Neural cell (in vitro differentiated cells): Measurements from ENCODE around the gene RASL11A. TPM values are rescaled to one million over a fixed set of nuclear protein-coding genes. Genes with fewer than 3 reads are reported as not detected.

Source experiments
- H2AFZ ChIP-seq: fragments of 200-600, 300-800 bp; sonication (generic), shearing (Covaris generic); 2 replicates; pipeline ENCODE4 v1.6.0; 2014; ENCODE audit warnings: low read depth, mild to moderate bottlenecking, antibody characterized with exemption, low read length, moderate library complexity
- H3F3A ChIP-seq: fragments of 200-600 bp; shearing (Covaris generic); 2 replicates; pipeline ENCODE4 v1.6.1; 2016; ENCODE audit warnings: mild to moderate bottlenecking, moderate library complexity, mixed read lengths, antibody characterized with exemption, low read length; ENCODE audit not compliant: insufficient read depth, poor library complexity, severe bottlenecking
- H3K27ac ChIP-seq: fragments of 200-600, 300-800 bp; sonication (generic), shearing (Covaris generic); 2 replicates; pipeline ENCODE4 v1.5.1; 2014; ENCODE audit warnings: mild to moderate bottlenecking, low read length, moderate library complexity
- H3K27me3 ChIP-seq: fragments of 300-800, 200-600 bp; sonication (generic), shearing (Covaris generic); 2 replicates; pipeline ENCODE4 v1.6.0; 2014; ENCODE audit warnings: mild to moderate bottlenecking, low read depth, low read length, moderate library complexity; ENCODE audit not compliant: insufficient read depth
- H3K36me3 ChIP-seq: fragments of 300-800, 200-600 bp; sonication (generic), shearing (Covaris generic); 2 replicates; pipeline ENCODE4 v1.5.1; 2014; ENCODE audit warnings: mild to moderate bottlenecking, antibody characterized with exemption, low read length, moderate library complexity; ENCODE audit not compliant: insufficient read depth
- H3K4me2 ChIP-seq: fragments of 300-800, 200-600 bp; sonication (generic), shearing (Covaris generic); 2 replicates; pipeline ENCODE4 v1.6.0; 2014; ENCODE audit warnings: mild to moderate bottlenecking, low read length
- H3K4me3 ChIP-seq: fragments of 300-800, 200-600 bp; sonication (generic), shearing (Covaris generic); 2 replicates; pipeline ENCODE4 v1.5.1; 2014; ENCODE audit warnings: mild to moderate bottlenecking, low read length, moderate library complexity
- H3K79me2 ChIP-seq: fragments of 200-600 bp; shearing (Covaris generic); replicated peaks from 2 replicates; pipeline ENCODE4 v1.6.0; 2014; ENCODE audit warnings: mild to moderate bottlenecking, low read length, moderate library complexity; ENCODE audit not compliant: insufficient read depth
- H3K9ac ChIP-seq: fragments of 300-800, 200-600 bp; sonication (generic), shearing (Covaris generic); 2 replicates; pipeline ENCODE4 v1.6.1; 2016; ENCODE audit warnings: mild to moderate bottlenecking, low read length, mixed read lengths
- H3K9me2 ChIP-seq: fragments of 200-600 bp; shearing (Covaris generic); 2 replicates; pipeline ENCODE4 v1.6.1; 2016; ENCODE audit warnings: mild to moderate bottlenecking, low read length, mixed read lengths; ENCODE audit not compliant: insufficient read depth
- H3K9me3 ChIP-seq: fragments of 200-600, 300-800 bp; sonication (generic), shearing (Covaris generic); 2 replicates; pipeline ENCODE4 v1.6.1; 2016; ENCODE audit warnings: mild to moderate bottlenecking, mixed run types, low read length, moderate library complexity, mixed read lengths
- H4K20me1 ChIP-seq: fragments of 200-600 bp; shearing (Covaris generic); 2 replicates; pipeline ENCODE4 v1.6.1; 2016; ENCODE audit warnings: mild to moderate bottlenecking, mixed run types; ENCODE audit not compliant: insufficient read depth
- CTCF ChIP-seq: fragments of 450-650 bp; IDR thresholded peaks from 2 replicates; pipeline ENCODE4 v1.5.1; 2014; ENCODE audit warnings: antibody characterized with exemption, mild to moderate bottlenecking, moderate library complexity; ENCODE audit not compliant: poor library complexity, severe bottlenecking
- EP300 ChIP-seq: fragments of 450-650 bp; conservative IDR thresholded peaks from 2 replicates; pipeline ENCODE4 v1.6.1; 2014; ENCODE audit warnings: antibody characterized with exemption, mild to moderate bottlenecking, moderate library complexity; ENCODE audit not compliant: poor library complexity, severe bottlenecking
- EZH2 ChIP-seq: fragments of 200-600, 300-800 bp; shearing (Covaris generic), sonication (generic); IDR thresholded peaks from 2 replicates; pipeline ENCODE4 v1.6.1; 2014; ENCODE audit warnings: antibody characterized with exemption, low read length, borderline replicate concordance, mild to moderate bottlenecking; ENCODE audit not compliant: insufficient read depth, poor library complexity, severe bottlenecking
- MXI1 ChIP-seq: fragments of 450-650 bp; conservative IDR thresholded peaks from 2 replicates; pipeline ENCODE4 v1.6.1; 2014; ENCODE audit warnings: antibody characterized with exemption, mild to moderate bottlenecking; ENCODE audit not compliant: poor library complexity, severe bottlenecking
- POLR2AphosphoS5 ChIP-seq: IDR thresholded peaks from 2 replicates; pipeline ENCODE4 v1.6.1; 2012
- RAD21 ChIP-seq: fragments of 450-650 bp; conservative IDR thresholded peaks from 2 replicates; pipeline ENCODE4 v1.6.1; 2014; ENCODE audit warnings: antibody characterized with exemption, mild to moderate bottlenecking, moderate library complexity
- REST ChIP-seq: IDR thresholded peaks from 2 replicates; pipeline ENCODE4 v1.6.1; 2012; ENCODE audit warnings: borderline replicate concordance
- SMC3 ChIP-seq: fragments of 450-650 bp; conservative IDR thresholded peaks from 2 replicates; pipeline ENCODE4 v1.6.1; 2014; ENCODE audit warnings: antibody characterized with exemption, mild to moderate bottlenecking, moderate library complexity; ENCODE audit not compliant: poor library complexity
- TAF1 ChIP-seq: IDR thresholded peaks from 2 replicates; pipeline ENCODE4 v1.6.1; 2012; ENCODE audit warnings: low read depth
- polyA plus RNA-seq: library from polyadenylated mRNA; depleted of rRNA; stranded (reverse); fragments of >200 nt; gene quantifications from 2 replicates; pipeline ENCODE4 v1.2.3, GENCODE V29; 2014

The RASL11A gene
- polyA plus RNA-seq, 1 donor from 2014 or later: 1.7 TPM

- Histone ChIP-seq H3K27me3 (no peaks in the 10 kb centered on the region), H3K9me2 (no peaks in the 10 kb centered on the region), H3K4me3 (no peak overlapping the region), H3K4me2 (no peak overlapping the region), H3K27ac (no peak overlapping the region), H3F3A (no peaks in the 10 kb centered on the region), H4K20me1 (no peaks in the 10 kb centered on the region), H2AFZ (no peak overlapping the region), H3K9me3 (no peaks in the 10 kb centered on the region), H3K36me3 (no peaks in the 10 kb centered on the region), H3K79me2 (no peaks in the 10 kb centered on the region), H3K9ac (no peak overlapping the region)
- TF ChIP-seq RAD21 (no peak), REST (no peak), POLR2AphosphoS5 (no peak)
Measured at GRCh38 chr13:27280841-27281240, 10.2 kb downstream of the RASL11A start.

- H3K9me2 ChIP-seq: no peaks in the 10 kb centered on the region
- no peak overlapping the region for H2AFZ ChIP-seq
- no peak overlapping the region for H3K9ac ChIP-seq
- H3F3A ChIP-seq: no peaks in the 10 kb centered on the region
- no peak overlapping the region for H3K4me3 ChIP-seq
- H3K4me2 ChIP-seq: no peak overlapping the region
- H3K79me2 ChIP-seq: no peaks in the 10 kb centered on the region
- H3K9me3 ChIP-seq: no peaks in the 10 kb centered on the region
- TF ChIP-seq RAD21 (no peak), MXI1 (no peak), EZH2 (no peak), TAF1 (no peak), REST (no peak), EP300 (no peak), SMC3 (no peak), CTCF (no peak), POLR2AphosphoS5 (no peak)
- no peaks in the 10 kb centered on the region for H3K36me3 ChIP-seq
- no peak overlapping the region for H3K27ac ChIP-seq
- H4K20me1 ChIP-seq: no peaks in the 10 kb centered on the region
- H3K27me3 ChIP-seq: no peaks in the 10 kb centered on the region
Measured at GRCh38 chr13:27281420-27281819, 10.8 kb downstream of the RASL11A start.
